Bronchial epithelial cell (primary cell): ENCODE measurements around the gene SLC22A15. TPM values are rescaled to one million over a fixed set of nuclear protein-coding genes. Genes with fewer than 3 reads are reported as not detected.
A peak's percentile ranks its signal among the peaks of the same experiment; 100 is the strongest.

ENCODE experiments used
- DNase-seq: peaks from one replicate; pipeline ENCODE4 v3.0.0-alpha.2; 2010; ENCODE audit warnings: low read depth
- FAIRE-seq: peaks from 2 replicates; lab custom pipeline; 2011; peaks lifted over from hg19 to GRCh38; lab: Jason Lieb, UNC
- H3K27me3 ChIP-seq: 2 replicates; pipeline ENCODE4 v1.5.1; 2011; ENCODE audit warnings: low read length; ENCODE audit not compliant: control insufficient read depth, insufficient read depth
- H3K36me3 ChIP-seq: 2 replicates; pipeline ENCODE4 v1.5.1; 2011; ENCODE audit warnings: low read length; ENCODE audit not compliant: control insufficient read depth, insufficient read depth
- H3K4me3 ChIP-seq: 2 replicates; pipeline ENCODE4 v1.5.1; 2011; ENCODE audit warnings: mild to moderate bottlenecking, low read depth, low read length, control low read depth
- CTCF ChIP-seq: IDR thresholded peaks from 2 replicates; pipeline ENCODE4 v1.5.1; 2011; ENCODE audit warnings: mild to moderate bottlenecking, moderate library complexity, low read length, control low read depth, inconsistent platforms; ENCODE audit not compliant: insufficient read depth, severe bottlenecking
- total RNA-seq: library from RNA; depleted of rRNA; stranded (reverse); fragments of >200 nt; gene quantifications from 2 replicates; pipeline ENCODE4 v1.2.1, GENCODE V29; 2014

The SLC22A15 gene
- total RNA-seq, 1 donor from 2014 or later = 22.6 TPM

GRCh38 chr1:116024626-116025025 is 48.3 kb downstream of the SLC22A15 start:
- Histone ChIP-seq H3K36me3 (peaks cover 18% of the 10 kb centered on the region), H3K27me3 (no peaks in the 10 kb centered on the region), H3K4me3 (no peak overlapping the region)
- DNase-seq (no peak), FAIRE-seq (no peak)
- no peak for TF ChIP-seq CTCF

DNA sequence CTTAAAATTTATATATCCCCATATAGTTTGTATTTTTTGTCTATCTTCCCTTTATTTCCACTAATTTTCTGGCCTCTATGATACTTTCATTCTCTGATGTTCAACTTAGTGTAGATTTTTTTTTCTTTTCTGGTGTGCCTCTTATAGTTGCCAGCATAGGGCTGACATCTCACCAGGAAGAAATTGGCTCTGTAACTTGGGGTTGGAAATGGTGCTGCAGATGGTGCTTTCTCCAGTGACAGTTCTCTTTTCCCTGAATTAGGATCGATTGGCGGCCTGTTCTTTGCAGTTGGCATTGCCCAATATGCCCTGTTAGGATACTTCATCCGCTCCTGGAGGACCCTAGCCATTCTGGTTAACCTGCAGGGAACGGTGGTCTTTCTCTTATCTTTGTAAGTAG is 50.3 kb downstream of the SLC22A15 start:
- no peak for TF ChIP-seq CTCF
- Histone ChIP-seq H3K27me3 (no peaks in the 10 kb centered on the region), H3K36me3 (peaks cover 20% of the 10 kb centered on the region), H3K4me3 (no peak overlapping the region)
- FAIRE-seq = no peak
- no peak for DNase-seq

- Histone ChIP-seq H3K4me3 (no peak overlapping the region), H3K36me3 (peaks cover 28% of the 10 kb centered on the region), H3K27me3 (no peaks in the 10 kb centered on the region)
- FAIRE-seq (no peak), DNase-seq (no peak)
- no peak for TF ChIP-seq CTCF
Observed at GRCh38 chr1:116031302-116031835, 55.1 kb downstream of the SLC22A15 start.

- FAIRE-seq (no peak), DNase-seq (peak; percentile 86)
- Histone ChIP-seq H3K36me3 (peaks cover 24% of the 10 kb centered on the region), H3K4me3 (no peak overlapping the region), H3K27me3 (no peaks in the 10 kb centered on the region)
- no peak for TF ChIP-seq CTCF
Observed at GRCh38 chr1:116033322-116033721, 57.0 kb downstream of the SLC22A15 start.

GRCh38 chr1:116036255-116036654 is 59.9 kb downstream of the SLC22A15 start:
- Histone ChIP-seq H3K36me3 (peaks cover 26% of the 10 kb centered on the region), H3K27me3 (no peaks in the 10 kb centered on the region), H3K4me3 (no peak overlapping the region)
- no peak for TF ChIP-seq CTCF
- DNase-seq (no peak), FAIRE-seq (no peak)

DNA sequence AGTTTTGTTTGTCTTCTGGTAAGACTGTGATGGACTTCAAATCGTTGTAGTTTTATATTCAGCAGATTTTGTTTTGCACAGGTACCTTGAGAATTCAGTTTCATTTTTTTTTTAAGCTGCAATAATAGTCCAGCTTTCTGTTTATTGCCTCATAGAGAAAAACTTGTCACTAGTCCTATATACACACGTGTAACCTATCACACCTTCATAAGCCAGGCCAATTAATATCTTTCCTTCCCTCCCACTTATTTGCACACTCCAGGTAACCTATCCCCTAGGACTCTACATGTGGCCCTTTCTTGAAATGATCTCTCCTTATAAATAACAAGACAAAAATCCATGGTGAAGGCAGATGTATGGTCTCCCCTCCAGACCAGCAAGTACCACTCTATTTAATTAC is 62.4 kb downstream of the SLC22A15 start:
- FAIRE-seq = no peak
- no peak for TF ChIP-seq CTCF
- no peak overlapping the region for H3K4me3 ChIP-seq

More for the DNA sequence above, 62.4 kb downstream of the SLC22A15 start:
- Histone ChIP-seq H3K27me3 (no peaks in the 10 kb centered on the region), H3K36me3 (peaks cover 19% of the 10 kb centered on the region)
- no peak for DNase-seq
